K562 (cell line): ENCODE results near the gene ZSWIM6. TPM values are rescaled to one million over a fixed set of nuclear protein-coding genes. Genes with fewer than 3 reads are reported as not detected.

ENCODE experiments used
- ATAC-seq: fragments of 200-7000 bp; cut with Tn5 transposase; 3 replicates; pipeline ENCODE4 v1.9.1; 2020; ENCODE audit warnings: moderate library complexity
- BruUV-seq: library from RNA; stranded (reverse); fragments of 400-500 nt; replicated peaks from 2 replicates; lab custom pipeline; 2021; lab: Mats Ljungman, UMichigan
- CTCF ChIA-PET: fragments of 300-600 bp; formaldehyde crosslinking; extraction: SDS; loops from one replicate; lab custom pipeline; 2021; ENCODE audit warnings: low intra/inter-chr PET ratio; lab: Yijun Ruan, JAX
- POLR2A ChIA-PET: fragments of 300-600, 350-650 bp; sonication (Branson Sonifier 250); formaldehyde crosslinking; extraction: SDS; loops from one replicate; lab custom pipeline; 2021; ENCODE audit warnings: antibody characterized with exemption, inconsistent platforms; lab: Yijun Ruan, JAX
- DNase-seq, 4 experiments: peaks; one replicate each; pipeline versions ENCODE4 v3.0.0 to v3.0.0-alpha.2; 2011 to 2018; ENCODE audit warnings: low spot score in 3 of 4, mixed read lengths in 3 of 4; ENCODE audit errors: extremely low read depth in 1 of 4
- FAIRE-seq: peaks from 2 replicates; lab custom pipeline; 2011; peaks lifted over from hg19 to GRCh38; lab: Jason Lieb, UNC
- H2AFZ ChIP-seq: 2 replicates; pipeline ENCODE4 v1.6.0; 2011; ENCODE audit warnings: low read depth, low read length, control low read depth, inconsistent platforms
- H3K27ac ChIP-seq: fragments of 200-600 bp; 3 replicates; pipeline ENCODE4 v1.8.0; 2011; ENCODE audit warnings: low read depth, mild to moderate bottlenecking, control low read depth, inconsistent platforms, low read length, moderate library complexity, mixed read lengths; ENCODE audit errors: extremely low read depth
- H3K27me3 ChIP-seq, 2 experiments: fragments of 300-600 bp in 1 of 2; 2 replicates in 1 of 2; 3 replicates in 1 of 2; pipeline versions ENCODE4 v1.6.0 to v1.8.0; 2011; ENCODE audit warnings: inconsistent platforms in 2 of 2, low read length in 2 of 2, mild to moderate bottlenecking in 1 of 2, mixed read lengths in 1 of 2, moderate library complexity in 1 of 2; ENCODE audit not compliant: control insufficient read depth in 2 of 2, insufficient read depth in 2 of 2
- H3K36me3 ChIP-seq: fragments of 300-600 bp; 3 replicates; pipeline ENCODE4 v1.8.0; 2011; ENCODE audit warnings: mild to moderate bottlenecking, low read length, inconsistent platforms; ENCODE audit not compliant: control insufficient read depth, insufficient read depth
- H3K4me1 ChIP-seq, 2 experiments: fragments of 200-600 bp in 1 of 2; replicated peaks in 1 of 2; 2 replicates in 1 of 2; 3 replicates in 1 of 2; pipeline versions ENCODE4 v1.5.1 to v1.8.0; 2011; ENCODE audit warnings: inconsistent platforms in 2 of 2, low read length in 2 of 2, mild to moderate bottlenecking in 1 of 2, mixed read lengths in 1 of 2, moderate library complexity in 1 of 2; ENCODE audit not compliant: control insufficient read depth in 2 of 2, insufficient read depth in 2 of 2
- H3K4me2 ChIP-seq: 2 replicates; pipeline ENCODE4 v1.6.1; 2011; ENCODE audit warnings: low read length, control low read depth, inconsistent platforms, mixed read lengths; ENCODE audit not compliant: insufficient read depth
- H3K4me3 ChIP-seq: fragments of 200-600 bp; sonication (generic), shearing (Covaris generic); 2 replicates; pipeline ENCODE4 v1.5.1; 2016; ENCODE audit warnings: control low read depth, inconsistent platforms
- H3K79me2 ChIP-seq: fragments of 200-600 bp; 3 replicates; pipeline ENCODE4 v1.8.0; 2011; ENCODE audit warnings: low read length, inconsistent platforms; ENCODE audit not compliant: control insufficient read depth, insufficient read depth
- H3K9ac ChIP-seq, 2 experiments: 2 replicates each; pipeline versions ENCODE4 v1.6.0 to v1.6.1; 2011; ENCODE audit warnings: low read depth in 2 of 2, low read length in 2 of 2, control low read depth in 1 of 2, inconsistent platforms in 1 of 2, mild to moderate bottlenecking in 1 of 2, mixed read lengths in 1 of 2; ENCODE audit not compliant: insufficient read depth in 1 of 2
- H3K9me1 ChIP-seq: one replicate; pipeline ENCODE4 v1.6.0; 2011; ENCODE audit warnings: inconsistent platforms, mild to moderate bottlenecking, low read length, moderate library complexity; ENCODE audit not compliant: control insufficient read depth, insufficient read depth
- H3K9me3 ChIP-seq: replicated peaks from 2 replicates; pipeline ENCODE4 v1.5.1; 2011; ENCODE audit warnings: low read depth, low read length, inconsistent platforms; ENCODE audit not compliant: control insufficient read depth, insufficient read depth
- H4K20me1 ChIP-seq: replicated peaks from 2 replicates; pipeline ENCODE4 v1.6.1; 2011; ENCODE audit warnings: low read length, inconsistent platforms, mixed read lengths; ENCODE audit not compliant: control insufficient read depth, insufficient read depth
- E2F3 ChIP-seq: fragments of 250-450 bp; sonication (Bioruptor Pico); IDR thresholded peaks from 2 replicates; pipeline ENCODE4 v1.4.0; 2020; ENCODE audit warnings: mild to moderate bottlenecking
- FOSL1 ChIP-seq: fragments of 200-800 bp; sonication (Bioruptor generic); conservative IDR thresholded peaks from 2 replicates; pipeline ENCODE4 v1.6.1; 2016; ENCODE audit warnings: missing genetic modification characterization, missing compliant biosample characterization
- GTF3C2 ChIP-seq: IDR thresholded peaks from 3 replicates; pipeline ENCODE4 v1.6.1; 2011; ENCODE audit warnings: borderline replicate concordance, mild to moderate bottlenecking, moderate library complexity; ENCODE audit not compliant: insufficient read length; ENCODE audit errors: extremely low read depth
- NFE2 ChIP-seq: IDR thresholded peaks from 2 replicates; pipeline ENCODE4 v1.6.1; 2014; ENCODE audit warnings: antibody characterized with exemption, low read depth
- RNF219 ChIP-seq: fragments of 250-450 bp; sonication (Bioruptor Pico); IDR thresholded peaks from 2 replicates; pipeline ENCODE4 v1.5.0; 2022; ENCODE audit warnings: mild to moderate bottlenecking
- XRCC5 ChIP-seq: fragments of 200-400 bp; formaldehyde crosslinking; IDR thresholded peaks from 2 replicates; pipeline ENCODE4 v1.6.1; 2017; ENCODE audit warnings: low read depth, mild to moderate bottlenecking, low read length
- ZNF280A ChIP-seq: fragments of 450-650 bp; IDR thresholded peaks from 2 replicates; pipeline ENCODE4 v1.6.1; 2018; ENCODE audit warnings: mild to moderate bottlenecking, low read depth; ENCODE audit not compliant: partially characterized antibody
- ZNF551 ChIP-seq: fragments of 250-450 bp; sonication (Bioruptor Pico); IDR thresholded peaks from 2 replicates; pipeline ENCODE4 v1.5.0; 2021; ENCODE audit warnings: mild to moderate bottlenecking, moderate library complexity
- WGBS: fragments of 100-300 bp; shearing (Covaris generic); methylation state at CpG from one replicate; pipeline ENCODE4 v1.1.6; 2016; ENCODE audit warnings: low coverage, mixed read lengths; ENCODE audit not compliant: insufficient coverage; ENCODE audit errors: missing lambda C conversion rate; 5-methylcytosine and 5-hydroxymethylcytosine counted together
- in situ Hi-C: fragments of 300-500 bp; cut with MboI; formaldehyde crosslinking; loops from 4 replicates; pipeline ENCODE4 v1.15.0; 2018; ENCODE audit warnings: inconsistent platforms, mixed read lengths
- intact Hi-C: fragments of 100-400 bp; cut with micrococcal nuclease; formaldehyde crosslinking; loops from 2 replicates; pipeline ENCODE4 v1.14.2; 2022
- polyA plus RNA-seq, 8 experiments: library from polyadenylated mRNA; depleted of rRNA in 4 of 8; stranded (reverse) in 5 of 8; unstranded in 3 of 8; fragments of >200 nt; fragmentation: Nextera tagmentation in 2 of 8; fragmentation: Illumina TruSeq in 1 of 8; extraction: Ambion mirVana in 2 of 8; extraction: Trizol in 1 of 8; gene quantifications; 2 replicates each; pipeline versions ENCODE4 v1.2.1 to v1.2.3, GENCODE V29; 2011 to 2014; ENCODE audit warnings: inconsistent platforms in 1 of 8, missing spikeins in 1 of 8
- total RNA-seq, 7 experiments: library from RNA; depleted of rRNA in 6 of 7; stranded (reverse); fragments of >200 nt in 6 of 7; fragmentation: Illumina TruSeq in 2 of 7; extraction: Trizol in 2 of 7; gene quantifications; 2 replicates each; pipeline versions ENCODE4 v1.2.1 to v1.2.3, GENCODE V29; 2011 to 2021; ENCODE audit warnings: low replicate concordance in 1 of 7
- TF ChIP-seq, protein P1 (sequence below): sonication (generic); formaldehyde crosslinking; IDR thresholded peaks from 2 replicates; pipeline ENCODE4 v1.8.1; 2022; ENCODE audit warnings: missing genetic modification reagents

Gene ZSWIM6
- total and polyA plus RNA-seq, 9 of the 15 experiments (the other 6 are each of a cell fraction or from before 2014, with no cell fraction given) = 0.81 to 3.2 (median 2.0) TPM

DNA sequence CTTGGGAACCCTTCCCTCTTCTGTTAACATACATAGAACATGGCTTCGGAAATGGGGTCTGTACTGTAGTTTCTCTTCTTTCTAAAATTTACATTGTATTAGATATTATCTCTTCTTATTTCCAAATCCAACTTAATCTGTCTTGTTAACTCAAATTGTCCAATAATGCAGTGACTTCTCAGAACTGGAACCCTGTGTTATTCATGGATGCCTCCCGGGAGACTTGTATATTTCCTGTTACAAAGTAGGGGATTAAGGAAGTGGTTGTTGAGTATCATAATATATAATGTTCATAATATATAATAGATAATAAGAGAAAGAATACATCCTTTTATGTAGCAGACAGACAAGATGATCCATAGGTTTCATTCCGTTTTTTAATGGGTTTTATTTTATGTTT lies 128.4 kb downstream of the ZSWIM6 start:
- H3K79me2 ChIP-seq = no peaks in the 10 kb centered on the region
- WGBS = 2% methylated on average over 3 of the region's 3 CpGs
- ChIA-PET CTCF (no interaction called here), POLR2A (no interaction called here)
- in situ Hi-C loops = no loop called here
- no peaks in the 10 kb centered on the region; a peak in 1 of 5 replicates for H3K27me3 ChIP-seq
- DNase-seq (no peak), FAIRE-seq (no peak), ATAC-seq (no peak)
- H3K9me3 ChIP-seq = no peaks in the 10 kb centered on the region
- BruUV-seq = no TSS peak
- no peak overlapping the region for H2AFZ ChIP-seq
- peaks cover 0 to under 1% of the 10 kb centered on the region in 2 experiments; a peak in 1 of 5 replicates for H3K4me1 ChIP-seq
- H3K9me1 ChIP-seq = no peaks in the 10 kb centered on the region
- no peak overlapping the region for H3K4me2 ChIP-seq
- no peak overlapping the region for H3K9ac ChIP-seq
- intact Hi-C loops = no loop called here
- no peaks in the 10 kb centered on the region for H3K36me3 ChIP-seq
- no peak overlapping the region for H3K4me3 ChIP-seq
- H3K27ac ChIP-seq = no peak overlapping the region
- H4K20me1 ChIP-seq = 0 out of 2 replicates have a peak, but pooled peaks cover 5% of the 10 kb centered on the region
- TF ChIP-seq E2F3 (CRISPR knock-in tag) (no peak), ZNF280A (no peak), GTF3C2 (no peak), FOSL1 (tag) (no peak), RNF219 (CRISPR knock-in tag) (no peak), ZNF551 (CRISPR knock-in tag) (no peak), NFE2 (no peak), XRCC5 (no peak)
- TF ChIP-seq, protein P1, sequence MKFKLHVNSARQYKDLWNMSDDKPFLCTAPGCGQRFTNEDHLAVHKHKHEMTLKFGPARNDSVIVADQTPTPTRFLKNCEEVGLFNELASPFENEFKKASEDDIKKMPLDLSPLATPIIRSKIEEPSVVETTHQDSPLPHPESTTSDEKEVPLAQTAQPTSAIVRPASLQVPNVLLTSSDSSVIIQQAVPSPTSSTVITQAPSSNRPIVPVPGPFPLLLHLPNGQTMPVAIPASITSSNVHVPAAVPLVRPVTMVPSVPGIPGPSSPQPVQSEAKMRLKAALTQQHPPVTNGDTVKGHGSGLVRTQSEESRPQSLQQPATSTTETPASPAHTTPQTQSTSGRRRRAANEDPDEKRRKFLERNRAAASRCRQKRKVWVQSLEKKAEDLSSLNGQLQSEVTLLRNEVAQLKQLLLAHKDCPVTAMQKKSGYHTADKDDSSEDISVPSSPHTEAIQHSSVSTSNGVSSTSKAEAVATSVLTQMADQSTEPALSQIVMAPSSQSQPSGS = no peak
